Liver (tissue), 9 donors: ENCODE results near the gene SV2B. TPM values are rescaled to one million over a fixed set of nuclear protein-coding genes. Genes with fewer than 3 reads are reported as not detected.

Experiments used
- DNase-seq: peaks from one replicate; pipeline ENCODE4 v3.0.0-alpha.2; 2017; ENCODE audit warnings: low spot score
- H3K27ac ChIP-seq, 2 donors: one replicate each; pipeline ENCODE4 v1.7.0; 2013; ENCODE audit warnings: inconsistent platforms in 2 of 2, low read length in 2 of 2, control low read depth in 1 of 2, low read depth in 1 of 2, mild to moderate bottlenecking in 1 of 2
- H3K27me3 ChIP-seq, 4 donors: one replicate each; pipeline versions ENCODE4 v1.6.1 to v1.7.0; 2013; ENCODE audit warnings: low read length in 3 of 4, inconsistent platforms in 1 of 4, mild to moderate bottlenecking in 1 of 4, moderate library complexity in 1 of 4; ENCODE audit not compliant: control insufficient read depth in 4 of 4, insufficient read depth in 4 of 4
- H3K36me3 ChIP-seq, 4 donors: one replicate each; pipeline versions ENCODE4 v1.6.1 to v1.7.0; 2013; ENCODE audit warnings: low read length in 3 of 4, mild to moderate bottlenecking in 3 of 4, low read depth in 1 of 4, moderate library complexity in 1 of 4; ENCODE audit not compliant: control insufficient read depth in 4 of 4, insufficient read depth in 3 of 4
- H3K4me1 ChIP-seq, 4 donors: one replicate each; pipeline versions ENCODE4 v1.6.1 to v1.7.0; 2013; ENCODE audit warnings: low read length in 3 of 4, mild to moderate bottlenecking in 3 of 4, moderate library complexity in 1 of 4; ENCODE audit not compliant: control insufficient read depth in 4 of 4, insufficient read depth in 4 of 4
- H3K4me3 ChIP-seq, 3 donors: one replicate each; pipeline versions ENCODE4 v1.6.1 to v1.7.0; 2013; ENCODE audit warnings: low read length in 3 of 3, control low read depth in 1 of 3, low read depth in 1 of 3, mild to moderate bottlenecking in 1 of 3
- H3K9ac ChIP-seq, 2 donors: one replicate each; pipeline ENCODE4 v1.7.0; 2013; ENCODE audit warnings: low read length in 2 of 2, mild to moderate bottlenecking in 2 of 2, moderate library complexity in 2 of 2, control low read depth in 1 of 2, low read depth in 1 of 2
- H3K9me3 ChIP-seq, 4 donors: one replicate each; pipeline versions ENCODE4 v1.6.1 to v1.7.0; 2013; ENCODE audit warnings: low read length in 3 of 4; ENCODE audit not compliant: control insufficient read depth in 4 of 4
- CTCF ChIP-seq: fragments of 150-350 bp; IDR thresholded peaks from 2 replicates; pipeline ENCODE4 v1.5.1; 2017; ENCODE audit warnings: improper control_type of control experiment, low read depth, low read length; ENCODE audit not compliant: missing input control
- EGR1 ChIP-seq, 2 donors: IDR thresholded peaks; 2 replicates each; pipeline ENCODE4 v1.6.1; 2016 to 2018; ENCODE audit warnings: antibody characterized with exemption in 2 of 2, low read depth in 2 of 2
- FOXA1 ChIP-seq: IDR thresholded peaks from 2 replicates; pipeline ENCODE4 v1.6.1; 2016; ENCODE audit warnings: antibody characterized with exemption
- FOXA2 ChIP-seq: IDR thresholded peaks from 2 replicates; pipeline ENCODE4 v1.6.1; 2016; ENCODE audit warnings: antibody characterized with exemption
- GABPA ChIP-seq, 2 donors: IDR thresholded peaks in 1 of 2; conservative IDR thresholded peaks in 1 of 2; 2 replicates each; pipeline ENCODE4 v1.6.1; 2016; ENCODE audit warnings: antibody characterized with exemption in 2 of 2, mild to moderate bottlenecking in 1 of 2, moderate library complexity in 1 of 2
- HNF4A ChIP-seq, 2 donors: conservative IDR thresholded peaks; 2 replicates each; pipeline ENCODE4 v1.6.1; 2016; ENCODE audit warnings: antibody characterized with exemption in 2 of 2, mild to moderate bottlenecking in 2 of 2
- HNF4G ChIP-seq: IDR thresholded peaks from 2 replicates; pipeline ENCODE4 v1.6.1; 2016; ENCODE audit warnings: antibody characterized with exemption
- JUND ChIP-seq, 2 donors: IDR thresholded peaks; 2 replicates each; pipeline ENCODE4 v1.6.1; 2016; ENCODE audit warnings: antibody characterized with exemption in 2 of 2
- MAX ChIP-seq: IDR thresholded peaks from 2 replicates; pipeline ENCODE4 v1.6.1; 2016; ENCODE audit warnings: antibody characterized with exemption
- NR2F2 ChIP-seq: IDR thresholded peaks from 2 replicates; pipeline ENCODE4 v1.6.1; 2016; ENCODE audit warnings: antibody characterized with exemption
- RAD21 ChIP-seq, 2 donors: IDR thresholded peaks; 2 replicates each; pipeline ENCODE4 v1.6.1; 2016; ENCODE audit warnings: antibody characterized with exemption in 2 of 2, mild to moderate bottlenecking in 2 of 2
- RXRA ChIP-seq, 2 donors: IDR thresholded peaks; 2 replicates each; pipeline ENCODE4 v1.6.1; 2017 to 2018; ENCODE audit warnings: antibody characterized with exemption in 2 of 2, mild to moderate bottlenecking in 1 of 2
- SP1 ChIP-seq: IDR thresholded peaks from 2 replicates; pipeline ENCODE4 v1.6.1; 2018; ENCODE audit warnings: antibody characterized with exemption, mild to moderate bottlenecking
- TAF1 ChIP-seq: conservative IDR thresholded peaks from 2 replicates; pipeline ENCODE4 v1.6.1; 2016; ENCODE audit warnings: antibody characterized with exemption, mild to moderate bottlenecking
- YY1 ChIP-seq: IDR thresholded peaks from 2 replicates; pipeline ENCODE4 v1.6.1; 2016; ENCODE audit warnings: antibody characterized with exemption, mild to moderate bottlenecking
- ZBTB33 ChIP-seq: IDR thresholded peaks from 2 replicates; pipeline ENCODE4 v1.6.1; 2016; ENCODE audit warnings: antibody characterized with exemption
- WGBS: extraction: QIAGEN DNeasy Blood & Tissue Kit; methylation state at CpG from one replicate; pipeline ENCODE4 v1.1.7; 2013; 5-methylcytosine and 5-hydroxymethylcytosine counted together
- polyA plus RNA-seq, 2 donors: library from polyadenylated mRNA; stranded (reverse) in 1 of 2; unstranded in 1 of 2; fragments of 200-250 nt in 1 of 2; fragments of >200 nt in 1 of 2; fragmentation: Nextera tagmentation in 1 of 2; extraction: Ambion mirVana in 1 of 2; gene quantifications; one replicate each; pipeline versions ENCODE4 v1.2.1 to v1.2.3, GENCODE V29; 2013 to 2015
- total RNA-seq, 2 donors: library from RNA; depleted of rRNA; stranded (reverse); fragments of >200 nt; gene quantifications; one replicate each; pipeline ENCODE4 v1.2.3, GENCODE V29; 2014
- TF ChIP-seq, protein P1 (sequence below): IDR thresholded peaks from 2 replicates; pipeline ENCODE4 v1.6.1; 2016; ENCODE audit warnings: antibody characterized with exemption, mild to moderate bottlenecking
- TF ChIP-seq, protein P2 (sequence below): IDR thresholded peaks from 2 replicates; pipeline ENCODE4 v1.6.1; 2016; ENCODE audit warnings: antibody characterized with exemption
- donor health status: healthy.
- donor health status: healthy.
- donor health status: healthy.
- donor health status: healthy.
- donor health status: healthy.

Gene SV2B
- total and polyA plus RNA-seq, 4 donors: 0.08 to 0.16 (median 0.09) TPM; not detected in 1

DNA sequence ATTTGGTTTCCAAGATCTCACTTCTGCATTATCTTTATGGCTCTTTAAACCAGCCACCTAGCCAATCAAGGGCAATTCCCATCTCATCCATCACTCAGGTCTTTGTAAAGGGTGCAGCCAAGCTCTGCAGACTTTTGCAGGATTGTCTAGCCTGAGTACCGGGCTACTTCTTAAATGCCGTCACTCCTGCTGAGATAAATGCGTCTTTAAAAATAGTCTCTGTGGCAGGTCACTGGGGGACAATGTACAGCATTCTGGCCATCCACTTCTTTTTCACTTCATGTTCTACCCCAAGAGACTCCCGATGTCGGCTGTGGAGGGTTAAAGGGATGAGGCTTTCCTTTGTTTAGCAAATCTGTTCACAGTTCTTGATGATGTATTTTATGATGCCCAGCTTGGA lies 194.7 kb downstream of the SV2B start:
- no peaks in the 10 kb centered on the region for H3K36me3 ChIP-seq
- H3K27me3 ChIP-seq: peaks cover 0 to 2% (median 0%) of the 10 kb centered on the region in 4 donors
- no peak overlapping the region for H3K4me3 ChIP-seq
- 82% methylated on average over 5 of the region's 5 CpGs for WGBS
- DNase-seq: no peak
- H3K9me3 ChIP-seq: no peaks in the 10 kb centered on the region
- H3K27ac ChIP-seq: no peak overlapping the region
- TF ChIP-seq FOXA2 (no peak), MAX (no peak), HNF4A (conservative IDR thresholded peaks at IDR 0.05) (no peak), EGR1 (IDR thresholded peaks at IDR 0.05; ENCODE audit: low read depth in 2 of 2) (no peak), TAF1 (no peak), GABPA (IDR thresholded peaks at IDR 0.05 in 1 of 2, conservative IDR thresholded peaks at IDR 0.05 in 1 of 2) (no peak), RXRA (IDR thresholded peaks at IDR 0.05) (no peak), SP1 (no peak), JUND (IDR thresholded peaks at IDR 0.05) (no peak), YY1 (no peak), FOXA1 (no peak), CTCF (no peak), HNF4G (no peak), NR2F2 (no peak), ZBTB33 (no peak), RAD21 (IDR thresholded peaks at IDR 0.05) (no peak)
- TF ChIP-seq, protein P1, sequence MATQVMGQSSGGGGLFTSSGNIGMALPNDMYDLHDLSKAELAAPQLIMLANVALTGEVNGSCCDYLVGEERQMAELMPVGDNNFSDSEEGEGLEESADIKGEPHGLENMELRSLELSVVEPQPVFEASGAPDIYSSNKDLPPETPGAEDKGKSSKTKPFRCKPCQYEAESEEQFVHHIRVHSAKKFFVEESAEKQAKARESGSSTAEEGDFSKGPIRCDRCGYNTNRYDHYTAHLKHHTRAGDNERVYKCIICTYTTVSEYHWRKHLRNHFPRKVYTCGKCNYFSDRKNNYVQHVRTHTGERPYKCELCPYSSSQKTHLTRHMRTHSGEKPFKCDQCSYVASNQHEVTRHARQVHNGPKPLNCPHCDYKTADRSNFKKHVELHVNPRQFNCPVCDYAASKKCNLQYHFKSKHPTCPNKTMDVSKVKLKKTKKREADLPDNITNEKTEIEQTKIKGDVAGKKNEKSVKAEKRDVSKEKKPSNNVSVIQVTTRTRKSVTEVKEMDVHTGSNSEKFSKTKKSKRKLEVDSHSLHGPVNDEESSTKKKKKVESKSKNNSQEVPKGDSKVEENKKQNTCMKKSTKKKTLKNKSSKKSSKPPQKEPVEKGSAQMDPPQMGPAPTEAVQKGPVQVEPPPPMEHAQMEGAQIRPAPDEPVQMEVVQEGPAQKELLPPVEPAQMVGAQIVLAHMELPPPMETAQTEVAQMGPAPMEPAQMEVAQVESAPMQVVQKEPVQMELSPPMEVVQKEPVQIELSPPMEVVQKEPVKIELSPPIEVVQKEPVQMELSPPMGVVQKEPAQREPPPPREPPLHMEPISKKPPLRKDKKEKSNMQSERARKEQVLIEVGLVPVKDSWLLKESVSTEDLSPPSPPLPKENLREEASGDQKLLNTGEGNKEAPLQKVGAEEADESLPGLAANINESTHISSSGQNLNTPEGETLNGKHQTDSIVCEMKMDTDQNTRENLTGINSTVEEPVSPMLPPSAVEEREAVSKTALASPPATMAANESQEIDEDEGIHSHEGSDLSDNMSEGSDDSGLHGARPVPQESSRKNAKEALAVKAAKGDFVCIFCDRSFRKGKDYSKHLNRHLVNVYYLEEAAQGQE: no peak
- TF ChIP-seq, protein P2, sequence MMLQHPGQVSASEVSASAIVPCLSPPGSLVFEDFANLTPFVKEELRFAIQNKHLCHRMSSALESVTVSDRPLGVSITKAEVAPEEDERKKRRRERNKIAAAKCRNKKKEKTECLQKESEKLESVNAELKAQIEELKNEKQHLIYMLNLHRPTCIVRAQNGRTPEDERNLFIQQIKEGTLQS: no peak
- no peaks in the 10 kb centered on the region for H3K4me1 ChIP-seq
- no peak overlapping the region for H3K9ac ChIP-seq
